ENCODE results near the gene KIF27.
"Not testable (repeated sequence)": the region's sequence is repeated elsewhere in the genome, so short reads cannot be mapped to it uniquely, and the experiment has no call there.

The KIF27 gene

GRCh38 chr9:83906144-83906543 is 15.1 kb downstream of the KIF27 start:
- Histone ChIP-seq H3K27me3 (no peaks in the 10 kb centered on the region), H3K36me3 (no peaks in the 10 kb centered on the region), H3K4me3 (no peak overlapping the region), H3K4me1 (no peaks in the 10 kb centered on the region), H3K27ac (no peak overlapping the region), H3K9me3 (no peaks in the 10 kb centered on the region)
- intact Hi-C loops (cut with DNase I; ENCODE audit: low total_unique reads), result no loop called here
- TF ChIP-seq, protein P1, sequence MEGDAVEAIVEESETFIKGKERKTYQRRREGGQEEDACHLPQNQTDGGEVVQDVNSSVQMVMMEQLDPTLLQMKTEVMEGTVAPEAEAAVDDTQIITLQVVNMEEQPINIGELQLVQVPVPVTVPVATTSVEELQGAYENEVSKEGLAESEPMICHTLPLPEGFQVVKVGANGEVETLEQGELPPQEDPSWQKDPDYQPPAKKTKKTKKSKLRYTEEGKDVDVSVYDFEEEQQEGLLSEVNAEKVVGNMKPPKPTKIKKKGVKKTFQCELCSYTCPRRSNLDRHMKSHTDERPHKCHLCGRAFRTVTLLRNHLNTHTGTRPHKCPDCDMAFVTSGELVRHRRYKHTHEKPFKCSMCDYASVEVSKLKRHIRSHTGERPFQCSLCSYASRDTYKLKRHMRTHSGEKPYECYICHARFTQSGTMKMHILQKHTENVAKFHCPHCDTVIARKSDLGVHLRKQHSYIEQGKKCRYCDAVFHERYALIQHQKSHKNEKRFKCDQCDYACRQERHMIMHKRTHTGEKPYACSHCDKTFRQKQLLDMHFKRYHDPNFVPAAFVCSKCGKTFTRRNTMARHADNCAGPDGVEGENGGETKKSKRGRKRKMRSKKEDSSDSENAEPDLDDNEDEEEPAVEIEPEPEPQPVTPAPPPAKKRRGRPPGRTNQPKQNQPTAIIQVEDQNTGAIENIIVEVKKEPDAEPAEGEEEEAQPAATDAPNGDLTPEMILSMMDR (IDR thresholded peaks at IDR 0.05), result no peak
- DNase-seq, result no peak

GRCh38 chr9:83900615-83901014 is 20.6 kb downstream of the KIF27 start:
- H3K27ac ChIP-seq; intact Hi-C loops (cut with DNase I; ENCODE audit: low total_unique reads); H3K4me3 ChIP-seq; H3K9me3 ChIP-seq; H3K4me1 ChIP-seq; H3K27me3 ChIP-seq; H3K36me3 ChIP-seq; DNase-seq: not testable (repeated sequence)

GRCh38 chr9:83894301-83894700 is 26.9 kb downstream of the KIF27 start:
- H3K27ac ChIP-seq; H3K4me3 ChIP-seq; H3K4me1 ChIP-seq; H3K9me3 ChIP-seq; intact Hi-C loops (cut with DNase I; ENCODE audit: low total_unique reads); H3K27me3 ChIP-seq; H3K36me3 ChIP-seq; DNase-seq: not testable (repeated sequence)

- DNase-seq; intact Hi-C loops (cut with DNase I; ENCODE audit: low total_unique reads); H3K27me3 ChIP-seq; H3K27ac ChIP-seq; H3K4me3 ChIP-seq; H3K9me3 ChIP-seq; H3K4me1 ChIP-seq: not testable (repeated sequence)
- peaks cover 0 to 10% (median 4%) of the 10 kb centered on the region in 3 donors for H3K36me3 ChIP-seq
Measured at GRCh38 chr9:83886498-83886897, 34.7 kb downstream of the KIF27 start.

- H3K4me1 ChIP-seq; H3K27me3 ChIP-seq; H3K9me3 ChIP-seq; H3K27ac ChIP-seq; H3K4me3 ChIP-seq; intact Hi-C loops (cut with DNase I; ENCODE audit: low total_unique reads): not testable (repeated sequence)
- H3K36me3 ChIP-seq, result peaks cover 0 to 10% (median 4%) of the 10 kb centered on the region in 3 donors
- DNase-seq, result peak; percentile 64 to 74
Measured at GRCh38 chr9:83885559-83886240, 35.5 kb downstream of the KIF27 start.

- DNase-seq; H3K4me3 ChIP-seq; H3K4me1 ChIP-seq; H3K27me3 ChIP-seq; H3K27ac ChIP-seq; intact Hi-C loops (cut with DNase I; ENCODE audit: low total_unique reads); H3K9me3 ChIP-seq: not testable (repeated sequence)
- H3K36me3 ChIP-seq, result peaks cover 0 to 10% (median 4%) of the 10 kb centered on the region in 3 donors
Measured at GRCh38 chr9:83881687-83882408, 39.4 kb downstream of the KIF27 start.

- DNase-seq; H3K4me3 ChIP-seq; H3K9me3 ChIP-seq; H3K27ac ChIP-seq; H3K27me3 ChIP-seq; H3K4me1 ChIP-seq; H3K36me3 ChIP-seq; intact Hi-C loops (cut with DNase I; ENCODE audit: low total_unique reads): not testable (repeated sequence)
Measured at GRCh38 chr9:83875559-83875958, 45.7 kb downstream of the KIF27 start.

DNA sequence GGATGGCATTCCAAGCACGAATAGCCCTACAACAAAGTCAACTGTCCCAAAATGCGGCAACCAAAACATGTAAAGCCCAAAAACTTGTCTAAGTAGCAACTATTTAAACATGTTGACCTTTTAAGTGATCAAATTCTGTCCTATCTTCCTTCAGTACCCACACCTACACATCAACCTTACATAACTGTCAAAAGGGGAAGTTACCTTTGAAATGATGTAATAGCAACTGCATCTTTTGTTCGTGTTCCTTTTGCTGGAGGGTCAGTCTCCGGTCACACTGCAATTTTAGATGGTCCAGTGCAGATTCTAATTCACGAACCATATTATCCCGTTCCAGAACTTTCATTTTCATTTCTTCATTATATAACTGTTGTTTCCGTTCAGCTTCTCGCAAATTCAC is 71.3 kb downstream of the KIF27 start:
- H3K27me3 ChIP-seq; H3K4me3 ChIP-seq; H3K9me3 ChIP-seq; H3K4me1 ChIP-seq; intact Hi-C loops (cut with DNase I; ENCODE audit: low total_unique reads); DNase-seq; H3K27ac ChIP-seq: not testable (repeated sequence)
- peaks cover 4 to 16% (median 10%) of the 10 kb centered on the region in 3 donors for H3K36me3 ChIP-seq

GRCh38 chr9:83837070-83837643 is 84.1 kb downstream of the KIF27 start:
- H3K4me3 ChIP-seq; H3K9me3 ChIP-seq; DNase-seq; H3K36me3 ChIP-seq; H3K4me1 ChIP-seq; H3K27ac ChIP-seq; intact Hi-C loops (cut with DNase I; ENCODE audit: low total_unique reads); H3K27me3 ChIP-seq: not testable (repeated sequence)

DNA sequence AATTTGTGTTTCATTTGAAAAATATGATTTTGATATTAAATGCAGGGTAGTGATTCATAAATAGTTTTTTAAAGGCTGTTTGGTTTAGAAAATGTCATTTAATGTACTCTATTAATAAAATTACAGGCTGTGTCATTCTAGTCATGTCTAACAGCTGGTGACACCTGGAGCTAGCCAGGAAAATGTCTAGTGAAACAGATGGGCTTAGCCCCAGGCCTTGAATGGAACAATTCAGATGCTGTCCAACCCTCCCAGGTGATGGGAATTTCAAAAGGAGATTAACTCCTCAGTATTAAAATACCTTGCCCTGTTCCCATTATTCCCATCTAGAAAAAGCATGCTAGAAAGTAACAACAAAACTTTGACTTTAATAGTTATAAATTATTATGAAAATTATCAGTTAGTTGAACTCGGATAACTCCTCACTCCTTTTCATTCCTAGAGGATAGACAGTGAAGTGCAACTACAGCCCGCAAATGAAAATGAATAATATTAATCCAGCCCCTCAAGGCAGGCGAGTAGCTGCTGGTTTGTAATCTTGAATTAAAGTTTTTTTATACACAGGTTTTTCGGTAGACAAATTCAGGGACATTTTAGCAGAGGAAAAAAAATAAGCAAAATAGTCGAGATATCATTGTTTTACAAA is 90.7 kb downstream of the KIF27 start:
- H3K4me1 ChIP-seq; DNase-seq; H3K36me3 ChIP-seq; H3K27me3 ChIP-seq; H3K27ac ChIP-seq; intact Hi-C loops (cut with DNase I; ENCODE audit: low total_unique reads); H3K9me3 ChIP-seq; H3K4me3 ChIP-seq: not testable (repeated sequence)

GRCh38 chr9:83824986-83825623 is 96.1 kb downstream of the KIF27 start:
- intact Hi-C loops (cut with DNase I; ENCODE audit: low total_unique reads); DNase-seq; H3K4me1 ChIP-seq; H3K9me3 ChIP-seq; H3K36me3 ChIP-seq; H3K27ac ChIP-seq; H3K4me3 ChIP-seq; H3K27me3 ChIP-seq: not testable (repeated sequence)

Measured in tibial artery (tissue), 4 donors.